Adipocyte (in vitro differentiated cells): ENCODE results near the gene SI.

ENCODE experiments used
- DNase-seq: peaks from one replicate; pipeline ENCODE4 v3.0.0-alpha.2; 2015; ENCODE audit warnings: low read depth
- H3K27me3 ChIP-seq: replicated peaks from 2 replicates; pipeline ENCODE4 v1.7.0; 2013; ENCODE audit warnings: mild to moderate bottlenecking, low read length, moderate library complexity; ENCODE audit not compliant: control insufficient read depth, insufficient read depth
- H3K36me3 ChIP-seq: 2 replicates; pipeline ENCODE4 v1.7.0; 2013; ENCODE audit warnings: low read length, mild to moderate bottlenecking, moderate library complexity; ENCODE audit not compliant: control insufficient read depth, insufficient read depth, severe bottlenecking
- H3K4me1 ChIP-seq: 2 replicates; pipeline ENCODE4 v1.7.0; 2013; ENCODE audit warnings: mild to moderate bottlenecking, low read length, moderate library complexity; ENCODE audit not compliant: control insufficient read depth, insufficient read depth
- H3K4me3 ChIP-seq: 2 replicates; pipeline ENCODE4 v1.7.0; 2013; ENCODE audit warnings: mild to moderate bottlenecking, low read length, moderate library complexity
- H3K9ac ChIP-seq: 2 replicates; pipeline ENCODE4 v1.7.0; 2013; ENCODE audit warnings: mild to moderate bottlenecking, low read length, moderate library complexity
- H3K9me3 ChIP-seq: 2 replicates; pipeline ENCODE4 v1.7.0; 2013; ENCODE audit warnings: mild to moderate bottlenecking, low read length, moderate library complexity; ENCODE audit not compliant: control insufficient read depth

The SI gene

GRCh38 chr3:165078293-165078692, at the start of gene SI:
Gene SI (minus strand): TSS chr3:165078496. CDS start chr3:165076012, 2,484 bp downstream.
- Histone ChIP-seq H3K4me1 (no peaks in the 10 kb centered on the region), H3K36me3 (no peaks in the 10 kb centered on the region), H3K27me3 (no peaks in the 10 kb centered on the region), H3K9me3 (no peaks in the 10 kb centered on the region), H3K9ac (no peak within 1 kb of the TSS), H3K4me3 (no peak within 1 kb of the TSS)
- DNase-seq, result no peak

GRCh38 chr3:165125836-165126235, 47.5 kb upstream of the SI start:
- no peaks in the 10 kb centered on the region for H3K27me3 ChIP-seq
- H3K36me3 ChIP-seq, result no peaks in the 10 kb centered on the region
- peaks cover 7% of the 10 kb centered on the region for H3K9me3 ChIP-seq
- no peak overlapping the region for H3K9ac ChIP-seq
- no peak for DNase-seq
- H3K4me3 ChIP-seq, result no peak overlapping the region
- H3K4me1 ChIP-seq, result no peaks in the 10 kb centered on the region

GRCh38 chr3:165111401-165111800, 33.1 kb upstream of the SI start:
- H3K4me3 ChIP-seq, result no peak overlapping the region
- no peak for DNase-seq
- H3K9me3 ChIP-seq, result no peaks in the 10 kb centered on the region
- no peak overlapping the region for H3K9ac ChIP-seq
- no peaks in the 10 kb centered on the region for H3K27me3 ChIP-seq
- no peaks in the 10 kb centered on the region for H3K36me3 ChIP-seq
- H3K4me1 ChIP-seq, result no peaks in the 10 kb centered on the region

GRCh38 chr3:165103616-165104015, 25.3 kb upstream of the SI start:
- Histone ChIP-seq H3K4me3 (no peak overlapping the region), H3K4me1 (no peaks in the 10 kb centered on the region), H3K9ac (no peak overlapping the region), H3K27me3 (no peaks in the 10 kb centered on the region), H3K9me3 (no peaks in the 10 kb centered on the region), H3K36me3 (no peaks in the 10 kb centered on the region)
- DNase-seq, result no peak

- H3K4me1 ChIP-seq, result no peaks in the 10 kb centered on the region
- no peaks in the 10 kb centered on the region for H3K27me3 ChIP-seq
- DNase-seq, result no peak
- no peak overlapping the region for H3K9ac ChIP-seq
- H3K36me3 ChIP-seq, result no peaks in the 10 kb centered on the region
- no peak overlapping the region for H3K4me3 ChIP-seq
- H3K9me3 ChIP-seq, result no peaks in the 10 kb centered on the region
These were observed 4.4 kb upstream of the SI start for GRCh38 chr3:165082650-165083049.

- DNase-seq, result no peak
- Histone ChIP-seq H3K4me3 (no peak overlapping the region), H3K9ac (no peak overlapping the region), H3K4me1 (no peaks in the 10 kb centered on the region), H3K36me3 (no peaks in the 10 kb centered on the region), H3K27me3 (no peaks in the 10 kb centered on the region), H3K9me3 (no peaks in the 10 kb centered on the region)
These were observed 2.9 kb upstream of the SI start for GRCh38 chr3:165081183-165081582.

- no peak for DNase-seq
- no peaks in the 10 kb centered on the region for H3K27me3 ChIP-seq
- no peak overlapping the region for H3K9ac ChIP-seq
- no peaks in the 10 kb centered on the region for H3K36me3 ChIP-seq
- no peak overlapping the region for H3K4me3 ChIP-seq
- H3K9me3 ChIP-seq, result no peaks in the 10 kb centered on the region
- H3K4me1 ChIP-seq, result no peaks in the 10 kb centered on the region
These were observed 2.6 kb downstream of the SI start for GRCh38 chr3:165075695-165076094.

GRCh38 chr3:165070682-165071081, 7.6 kb downstream of the SI start:
- no peak for DNase-seq
- no peak overlapping the region for H3K4me3 ChIP-seq
- H3K4me1 ChIP-seq, result no peaks in the 10 kb centered on the region
- H3K27me3 ChIP-seq, result no peaks in the 10 kb centered on the region
- H3K9me3 ChIP-seq, result no peaks in the 10 kb centered on the region
- no peak overlapping the region for H3K9ac ChIP-seq
- H3K36me3 ChIP-seq, result no peaks in the 10 kb centered on the region

- H3K27me3 ChIP-seq, result no peaks in the 10 kb centered on the region
- H3K4me3 ChIP-seq, result no peak overlapping the region
- H3K9ac ChIP-seq, result no peak overlapping the region
- H3K4me1 ChIP-seq, result no peaks in the 10 kb centered on the region
- no peak for DNase-seq
- H3K36me3 ChIP-seq, result no peaks in the 10 kb centered on the region
- peaks cover 4% of the 10 kb centered on the region for H3K9me3 ChIP-seq
These were observed 21.8 kb downstream of the SI start for GRCh38 chr3:165056510-165056909.

GRCh38 chr3:165040186-165040585, 38.1 kb downstream of the SI start:
- Histone ChIP-seq H3K36me3 (no peaks in the 10 kb centered on the region), H3K4me3 (no peak overlapping the region), H3K9ac (no peak overlapping the region), H3K27me3 (no peaks in the 10 kb centered on the region), H3K4me1 (no peaks in the 10 kb centered on the region), H3K9me3 (no peaks in the 10 kb centered on the region)
- DNase-seq, result no peak

- H3K36me3 ChIP-seq, result no peaks in the 10 kb centered on the region
These were observed 66.7 kb downstream of the SI start for GRCh38 chr3:165011557-165011956.

GRCh38 chr3:164984947-164985346, 93.3 kb downstream of the SI start:
- Histone ChIP-seq H3K4me3 (no peak overlapping the region), H3K36me3 (no peaks in the 10 kb centered on the region), H3K9me3 (no peaks in the 10 kb centered on the region), H3K4me1 (no peaks in the 10 kb centered on the region), H3K27me3 (no peaks in the 10 kb centered on the region), H3K9ac (no peak overlapping the region)
- DNase-seq, result no peak

More at GRCh38 chr3:165011557-165011956, 66.7 kb downstream of the SI start:
- DNase-seq, result no peak
- H3K27me3 ChIP-seq, result no peaks in the 10 kb centered on the region
- no peaks in the 10 kb centered on the region for H3K9me3 ChIP-seq
- H3K9ac ChIP-seq, result no peak overlapping the region
- no peak overlapping the region for H3K4me3 ChIP-seq
- no peaks in the 10 kb centered on the region for H3K4me1 ChIP-seq
